Measurements from ENCODE around the gene CSNK1A1. TPM values are rescaled to one million over a fixed set of nuclear protein-coding genes. Genes with fewer than 3 reads are reported as not detected.
A peak's percentile ranks its signal among the peaks of the same experiment; 100 is the strongest.

The CSNK1A1 gene
- total RNA-seq, 4 donors from 2014 or later, result 283 to 347 (median 336) TPM

- 28% methylated on average over 9 of the region's 9 CpGs for WGBS
- TF ChIP-seq CTCF (IDR thresholded peaks at IDR 0.05) (no peak), POLR2AphosphoS5 (IDR thresholded peaks at IDR 0.05) (peak; percentile 34 to 60)
- H3K36me3 ChIP-seq, result no peaks in the 10 kb centered on the region
- peaks cover 39 to 66% (median 57%) of the 10 kb centered on the region in 4 donors for H3K4me1 ChIP-seq
- no peak for DNase-seq (ENCODE audit: extremely low spot score)
- H3K9me3 ChIP-seq, result no peaks in the 10 kb centered on the region
- no peaks in the 10 kb centered on the region for H3K27me3 ChIP-seq
- intact Hi-C loops (cut with DNase I), result no loop called here
- peak overlapping the region; percentile 67 to 81 (median 69) for H3K4me3 ChIP-seq
- peak overlapping the region; percentile 87 to 92 (median 88) for H3K27ac ChIP-seq (replicated peaks in 1 of 4)
These were observed 30.9 kb upstream of the CSNK1A1 start for GRCh38 chr5:149581931-149582768.

DNA sequence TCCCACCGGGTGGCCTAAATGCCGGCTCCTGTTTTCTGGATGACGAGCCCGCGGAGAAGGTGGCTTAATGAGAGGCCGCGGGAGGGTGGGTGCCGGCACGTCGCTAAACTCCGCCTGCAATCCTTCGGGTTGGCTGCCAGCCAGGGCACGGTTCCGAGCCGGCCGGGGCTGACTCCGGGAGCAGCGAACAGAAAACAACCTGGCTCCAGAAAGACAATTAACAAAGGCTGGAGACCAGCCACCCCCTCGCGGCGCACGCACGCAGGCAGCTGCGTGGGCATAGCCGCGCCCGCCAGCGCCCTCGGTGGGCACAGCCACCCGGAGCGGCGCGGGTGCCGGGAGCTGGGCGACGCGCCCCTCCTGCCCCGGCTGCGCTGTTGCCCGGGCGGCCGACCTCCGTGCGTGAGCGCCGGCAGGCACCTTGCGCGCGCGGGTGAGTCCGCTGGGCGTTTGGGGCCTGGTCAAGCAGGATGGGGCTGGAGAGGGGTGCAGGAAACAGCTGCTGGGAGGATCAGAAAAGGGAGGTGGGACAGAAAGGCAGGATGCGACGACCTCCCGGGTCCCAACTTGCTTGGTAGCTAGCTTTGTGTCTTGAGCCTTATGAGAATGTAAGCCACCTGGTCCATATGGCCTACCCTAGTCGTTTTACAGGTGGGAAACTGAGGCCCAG lies 30.1 kb upstream of the CSNK1A1 start, which contains the start of gene ARHGEF37:
Gene ARHGEF37 (plus strand): TSS at position 307 of the 670 bp plus-strand sequence. CDS start 16,272 bp downstream, outside the sequence.
- DNase-seq (ENCODE audit: extremely low spot score), result peak; percentile 95
- H3K27ac ChIP-seq (replicated peaks in 1 of 4), result peak within 1 kb of the TSS; percentile 87 to 92 (median 88)
- H3K4me1 ChIP-seq, result peaks cover 31 to 58% (median 49%) of the 10 kb centered on the region in 4 donors
- TF ChIP-seq POLR2AphosphoS5 (IDR thresholded peaks at IDR 0.05) (peak; percentile 33 to 68), POLR2A (IDR thresholded peaks at IDR 0.05; ENCODE audit: low read depth) (no peak)
- intact Hi-C loops (cut with DNase I), result no loop called here
- peak within 1 kb of the TSS; percentile 67 to 81 (median 69) for H3K4me3 ChIP-seq
- no peaks in the 10 kb centered on the region for H3K36me3 ChIP-seq
- H3K9me3 ChIP-seq, result no peaks in the 10 kb centered on the region
- no peaks in the 10 kb centered on the region for H3K27me3 ChIP-seq
- 1% methylated on average over 14 of the region's 56 CpGs for WGBS

GRCh38 chr5:149580808-149581191 lies 29.6 kb upstream of the CSNK1A1 start:
- Histone ChIP-seq H3K27ac (replicated peaks in 1 of 4) (peak overlapping the region; percentile 87 to 92 (median 88)), H3K9me3 (no peaks in the 10 kb centered on the region), H3K27me3 (no peaks in the 10 kb centered on the region), H3K4me3 (peak overlapping the region; percentile 67 to 81 (median 69)), H3K4me1 (peaks cover 31 to 55% (median 46%) of the 10 kb centered on the region in 4 donors), H3K36me3 (no peaks in the 10 kb centered on the region)
- DNase-seq (ENCODE audit: extremely low spot score), result no peak
- TF ChIP-seq EP300 (IDR thresholded peaks at IDR 0.05) (no peak), CTCF (IDR thresholded peaks at IDR 0.05) (no peak), POLR2A (IDR thresholded peaks at IDR 0.05; ENCODE audit: low read depth) (no peak), POLR2AphosphoS5 (IDR thresholded peaks at IDR 0.05) (no peak)
- WGBS, result 40% methylated on average over 10 of the region's 10 CpGs
- intact Hi-C loops (cut with DNase I), result no loop called here

DNA sequence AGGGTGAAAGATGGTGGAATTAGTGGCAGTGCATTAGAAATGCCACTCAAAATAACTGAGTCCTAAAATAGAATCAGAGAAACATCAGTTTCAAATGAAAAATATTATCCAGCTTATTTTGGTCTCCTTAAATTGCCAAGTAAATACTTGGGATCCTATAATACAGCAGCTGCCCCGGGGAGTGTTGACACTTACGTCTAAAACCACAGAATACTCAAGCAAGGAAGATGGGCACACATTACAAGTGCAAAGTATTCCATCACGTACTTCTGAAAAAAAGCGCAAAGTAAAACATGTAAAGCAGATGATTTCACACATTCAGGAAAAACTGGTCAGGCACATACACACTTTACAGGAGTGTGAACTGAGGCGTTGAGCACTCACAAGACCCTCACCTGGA lies 27.7 kb upstream of the CSNK1A1 start:
- Histone ChIP-seq H3K4me1 (peaks cover 23 to 37% (median 34%) of the 10 kb centered on the region in 4 donors), H3K36me3 (no peaks in the 10 kb centered on the region), H3K4me3 (no peak overlapping the region), H3K9me3 (no peaks in the 10 kb centered on the region), H3K27ac (replicated peaks in 1 of 4) (no peak overlapping the region), H3K27me3 (no peaks in the 10 kb centered on the region)
- TF ChIP-seq POLR2A (IDR thresholded peaks at IDR 0.05; ENCODE audit: low read depth), result no peak
- TF ChIP-seq EP300 (IDR thresholded peaks at IDR 0.05), result no peak
- no peak for DNase-seq (ENCODE audit: extremely low spot score)
- intact Hi-C loops (cut with DNase I), result no loop called here
- 74% methylated on average over 5 of the region's 5 CpGs for WGBS

DNA sequence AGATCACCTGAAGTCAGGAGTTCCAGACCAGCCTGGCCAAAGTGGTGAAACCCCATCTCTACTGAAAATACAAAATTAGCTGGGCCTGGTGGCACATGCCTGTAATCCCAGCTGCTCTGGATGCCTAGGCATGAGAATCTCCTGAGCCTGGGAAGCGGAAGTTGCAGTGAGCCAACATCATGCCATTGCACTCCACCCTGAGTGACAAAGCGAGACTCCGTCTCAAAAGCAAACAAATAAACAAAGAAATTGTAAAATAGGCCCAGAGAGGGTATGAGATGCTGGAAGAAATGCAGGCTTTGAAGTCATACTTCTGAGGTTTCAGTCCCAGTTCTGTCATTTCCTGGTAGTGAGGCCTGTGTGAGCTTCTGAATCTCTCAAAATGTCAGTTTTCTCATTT lies 24.8 kb upstream of the CSNK1A1 start:
- intact Hi-C loops (cut with DNase I), result no loop called here
- DNase-seq (ENCODE audit: extremely low spot score), result no peak
- Histone ChIP-seq H3K27me3 (no peaks in the 10 kb centered on the region), H3K4me3 (no peak overlapping the region), H3K36me3 (no peaks in the 10 kb centered on the region), H3K27ac (replicated peaks in 1 of 4) (no peak overlapping the region), H3K4me1 (peaks cover 6 to 9% (median 9%) of the 10 kb centered on the region in 4 donors), H3K9me3 (no peaks in the 10 kb centered on the region)
- TF ChIP-seq POLR2AphosphoS5 (IDR thresholded peaks at IDR 0.05) (no peak), CTCF (IDR thresholded peaks at IDR 0.05) (no peak), POLR2A (IDR thresholded peaks at IDR 0.05; ENCODE audit: low read depth) (no peak), EP300 (IDR thresholded peaks at IDR 0.05) (no peak)
- 92% methylated on average over 3 of the region's 3 CpGs for WGBS

All from esophagus muscularis mucosa (tissue), 4 donors.